Esophagus muscularis mucosa (tissue), 3 donors: ENCODE data around the gene NINJ2.

Experiments
- CTCF ChIP-seq, 3 experiments: fragments of 200-600 bp in 2 of 3; fragments of 450-650 bp in 1 of 3; sonication (generic) in 2 of 3; IDR thresholded peaks; one replicate each; pipeline ENCODE4 v1.5.1; 2017 to 2019; ENCODE audit warnings: antibody characterized with exemption in 3 of 3, mild to moderate bottlenecking in 2 of 3, moderate library complexity in 1 of 3
- POLR2A ChIP-seq: fragments of 450-650 bp; IDR thresholded peaks from one replicate; pipeline ENCODE4 v1.6.1; 2017; ENCODE audit warnings: antibody characterized with exemption, moderate library complexity, mild to moderate bottlenecking, low read depth

- TF ChIP-seq CTCF (IDR thresholded peaks at IDR 0.05): no peak
- TF ChIP-seq POLR2A: no peak
Observed at GRCh38 chr12:569091-569676, 94.1 kb downstream of the NINJ2 start.
